GM12875 (cell line): ENCODE measurements around the gene HSD11B2.

Experiments
- H3K4me3 ChIP-seq: one replicate; pipeline ENCODE4 v1.5.1; 2011; ENCODE audit warnings: low read depth, low read length, control low read depth
- CTCF ChIP-seq: IDR thresholded peaks from 2 replicates; pipeline ENCODE4 v1.5.1; 2011; ENCODE audit warnings: low read depth, mild to moderate bottlenecking, control low read depth, inconsistent platforms, low read length, moderate library complexity, borderline replicate concordance; ENCODE audit not compliant: insufficient read depth

Gene HSD11B2

GRCh38 chr16:67438098-67438791, 7.3 kb downstream of the HSD11B2 start:
- no peak overlapping the region for H3K4me3 ChIP-seq
- no peak for TF ChIP-seq CTCF

GRCh38 chr16:67438824-67439393, 8.0 kb downstream of the HSD11B2 start:
- no peak for TF ChIP-seq CTCF
- H3K4me3 ChIP-seq: no peak overlapping the region

- TF ChIP-seq CTCF: no peak
- H3K4me3 ChIP-seq: no peak overlapping the region
Observed at GRCh38 chr16:67441271-67441753, 10.4 kb downstream of the HSD11B2 start.

GRCh38 chr16:67441907-67442306, 11.0 kb downstream of the HSD11B2 start:
- no peak for TF ChIP-seq CTCF
- no peak overlapping the region for H3K4me3 ChIP-seq

GRCh38 chr16:67442581-67443255, 11.8 kb downstream of the HSD11B2 start:
- no peak overlapping the region for H3K4me3 ChIP-seq
- no peak for TF ChIP-seq CTCF

GRCh38 chr16:67443265-67443664, 12.3 kb downstream of the HSD11B2 start:
- TF ChIP-seq CTCF: no peak
- H3K4me3 ChIP-seq: no peak overlapping the region
